ENCODE data around the gene PIGQ. TPM values are rescaled to one million over a fixed set of nuclear protein-coding genes. Genes with fewer than 3 reads are reported as not detected.
A peak's percentile ranks its signal among the peaks of the same experiment; 100 is the strongest.

Gene PIGQ
- total and polyA plus RNA-seq, 2 of the 13 experiments (the other 11 are each of a cell fraction or from before 2014, with no cell fraction given): 7.7 to 19.7 TPM

DNA sequence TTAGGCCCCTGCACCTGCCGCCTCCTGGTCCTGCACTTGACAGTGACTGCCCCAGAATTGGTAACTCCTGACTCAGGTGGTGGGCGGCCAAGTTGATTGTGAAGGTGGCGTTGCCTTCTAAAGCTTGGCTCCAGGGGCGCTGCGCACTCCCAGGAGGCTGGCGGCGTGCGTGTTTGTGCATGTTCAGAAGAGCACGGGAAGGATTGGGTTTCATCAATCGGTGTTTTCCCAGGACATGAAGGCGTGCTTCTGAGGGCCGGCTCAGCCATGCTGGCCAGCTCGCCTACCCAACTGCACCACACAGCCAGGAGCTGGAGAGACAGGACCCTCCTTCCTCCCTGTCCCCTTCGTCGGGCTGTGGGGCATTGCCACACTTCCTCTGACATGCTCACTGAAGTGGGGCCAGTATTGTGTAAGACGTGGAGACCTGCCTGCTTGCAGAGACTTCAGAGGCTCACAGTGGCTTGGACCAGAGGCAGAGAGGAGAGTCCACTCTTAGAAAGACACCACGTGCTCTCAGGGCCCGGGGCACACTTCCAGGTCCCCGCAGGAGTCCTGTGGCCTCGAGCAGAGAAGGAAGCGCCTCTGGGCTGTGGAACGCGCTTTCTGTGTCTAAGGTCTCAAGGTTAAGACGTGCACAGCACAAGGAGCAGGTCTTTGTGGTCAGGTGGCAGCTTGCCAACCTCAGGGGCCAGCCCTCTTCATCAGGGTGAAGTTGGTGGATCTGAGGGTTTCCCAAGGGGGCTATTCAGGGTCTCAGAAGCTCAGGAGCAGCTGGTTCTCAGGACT, 22.9 kb downstream of the PIGQ start (continued):
- TF ChIP-seq, protein P1, sequence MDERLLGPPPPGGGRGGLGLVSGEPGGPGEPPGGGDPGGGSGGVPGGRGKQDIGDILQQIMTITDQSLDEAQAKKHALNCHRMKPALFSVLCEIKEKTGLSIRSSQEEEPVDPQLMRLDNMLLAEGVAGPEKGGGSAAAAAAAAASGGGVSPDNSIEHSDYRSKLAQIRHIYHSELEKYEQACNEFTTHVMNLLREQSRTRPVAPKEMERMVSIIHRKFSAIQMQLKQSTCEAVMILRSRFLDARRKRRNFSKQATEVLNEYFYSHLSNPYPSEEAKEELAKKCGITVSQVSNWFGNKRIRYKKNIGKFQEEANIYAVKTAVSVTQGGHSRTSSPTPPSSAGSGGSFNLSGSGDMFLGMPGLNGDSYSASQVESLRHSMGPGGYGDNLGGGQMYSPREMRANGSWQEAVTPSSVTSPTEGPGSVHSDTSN (CRISPR knock-in tag; IDR thresholded peaks at IDR 0.05): no peak
- TF ChIP-seq, protein P2, sequence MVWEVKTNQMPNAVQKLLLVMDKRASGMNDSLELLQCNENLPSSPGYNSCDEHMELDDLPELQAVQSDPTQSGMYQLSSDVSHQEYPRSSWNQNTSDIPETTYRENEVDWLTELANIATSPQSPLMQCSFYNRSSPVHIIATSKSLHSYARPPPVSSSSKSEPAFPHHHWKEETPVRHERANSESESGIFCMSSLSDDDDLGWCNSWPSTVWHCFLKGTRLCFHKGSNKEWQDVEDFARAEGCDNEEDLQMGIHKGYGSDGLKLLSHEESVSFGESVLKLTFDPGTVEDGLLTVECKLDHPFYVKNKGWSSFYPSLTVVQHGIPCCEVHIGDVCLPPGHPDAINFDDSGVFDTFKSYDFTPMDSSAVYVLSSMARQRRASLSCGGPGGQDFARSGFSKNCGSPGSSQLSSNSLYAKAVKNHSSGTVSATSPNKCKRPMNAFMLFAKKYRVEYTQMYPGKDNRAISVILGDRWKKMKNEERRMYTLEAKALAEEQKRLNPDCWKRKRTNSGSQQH (CRISPR knock-in tag; IDR thresholded peaks at IDR 0.05; ENCODE audit: low read depth): 0 out of 2 replicates have a peak, but pooled peaks have one; percentile 21
- TF ChIP-seq, protein P3, sequence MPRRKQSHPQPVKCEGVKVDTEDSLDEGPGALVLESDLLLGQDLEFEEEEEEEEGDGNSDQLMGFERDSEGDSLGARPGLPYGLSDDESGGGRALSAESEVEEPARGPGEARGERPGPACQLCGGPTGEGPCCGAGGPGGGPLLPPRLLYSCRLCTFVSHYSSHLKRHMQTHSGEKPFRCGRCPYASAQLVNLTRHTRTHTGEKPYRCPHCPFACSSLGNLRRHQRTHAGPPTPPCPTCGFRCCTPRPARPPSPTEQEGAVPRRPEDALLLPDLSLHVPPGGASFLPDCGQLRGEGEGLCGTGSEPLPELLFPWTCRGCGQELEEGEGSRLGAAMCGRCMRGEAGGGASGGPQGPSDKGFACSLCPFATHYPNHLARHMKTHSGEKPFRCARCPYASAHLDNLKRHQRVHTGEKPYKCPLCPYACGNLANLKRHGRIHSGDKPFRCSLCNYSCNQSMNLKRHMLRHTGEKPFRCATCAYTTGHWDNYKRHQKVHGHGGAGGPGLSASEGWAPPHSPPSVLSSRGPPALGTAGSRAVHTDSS (CRISPR knock-in tag; conservative IDR thresholded peaks at IDR 0.05): no peak
- TF ChIP-seq HDAC2 (CRISPR knock-in tag; IDR thresholded peaks at IDR 0.05) (0 out of 2 replicates have a peak, but pooled peaks have one; percentile 20), ZBTB7A (CRISPR knock-in tag; IDR thresholded peaks at IDR 0.05) (0 out of 2 replicates have a peak, but pooled peaks have one; percentile 35), NR2C2 (CRISPR knock-in tag; IDR thresholded peaks at IDR 0.05; ENCODE audit: borderline replicate concordance) (0 out of 2 replicates have a peak, but pooled peaks have one; percentile 17), ZMYM2 (CRISPR knock-in tag; IDR thresholded peaks at IDR 0.05) (peak; percentile 45; the same call in 1 of the 2 replicates), KMT2B (CRISPR knock-in tag; IDR thresholded peaks at IDR 0.05) (peak; percentile 37; the same call in 1 of the 2 replicates), ZBTB38 (CRISPR knock-in tag; IDR thresholded peaks at IDR 0.05) (peak; percentile 29; the same call in 1 of the 2 replicates), GABPB1 (CRISPR knock-in tag; IDR thresholded peaks at IDR 0.05) (peak; percentile 57), SNAI1 (CRISPR knock-in tag; IDR thresholded peaks at IDR 0.05; ENCODE audit: borderline replicate concordance) (no peak), FOXO1 (CRISPR knock-in tag; IDR thresholded peaks at IDR 0.05) (0 out of 2 replicates have a peak, but pooled peaks have one; percentile 15), ZSCAN9 (CRISPR knock-in tag; IDR thresholded peaks at IDR 0.05; ENCODE audit: borderline replicate concordance) (peak; percentile 67; the same call in 1 of the 2 replicates), SALL1 (CRISPR knock-in tag; IDR thresholded peaks at IDR 0.05) (peak; percentile 57), CEBPB (IDR thresholded peaks at IDR 0.05; ENCODE audit: borderline replicate concordance, low read depth, low read length) (peak; percentile 96), GABPA (IDR thresholded peaks at IDR 0.05; ENCODE audit: low read depth, low read length) (no peak), GABPA (CRISPR knock-in tag; IDR thresholded peaks at IDR 0.05; ENCODE audit: low read depth) (0 out of 2 replicates have a peak, but pooled peaks have one; percentile 16), IKZF4 (CRISPR knock-in tag; IDR thresholded peaks at IDR 0.05; ENCODE audit: borderline replicate concordance, low read depth, not compliant biosample characterization) (peak; percentile 57), RCOR2 (CRISPR knock-in tag; IDR thresholded peaks at IDR 0.05) (0 out of 2 replicates have a peak, but pooled peaks have one; percentile 20)
- TF ChIP-seq, protein P4, sequence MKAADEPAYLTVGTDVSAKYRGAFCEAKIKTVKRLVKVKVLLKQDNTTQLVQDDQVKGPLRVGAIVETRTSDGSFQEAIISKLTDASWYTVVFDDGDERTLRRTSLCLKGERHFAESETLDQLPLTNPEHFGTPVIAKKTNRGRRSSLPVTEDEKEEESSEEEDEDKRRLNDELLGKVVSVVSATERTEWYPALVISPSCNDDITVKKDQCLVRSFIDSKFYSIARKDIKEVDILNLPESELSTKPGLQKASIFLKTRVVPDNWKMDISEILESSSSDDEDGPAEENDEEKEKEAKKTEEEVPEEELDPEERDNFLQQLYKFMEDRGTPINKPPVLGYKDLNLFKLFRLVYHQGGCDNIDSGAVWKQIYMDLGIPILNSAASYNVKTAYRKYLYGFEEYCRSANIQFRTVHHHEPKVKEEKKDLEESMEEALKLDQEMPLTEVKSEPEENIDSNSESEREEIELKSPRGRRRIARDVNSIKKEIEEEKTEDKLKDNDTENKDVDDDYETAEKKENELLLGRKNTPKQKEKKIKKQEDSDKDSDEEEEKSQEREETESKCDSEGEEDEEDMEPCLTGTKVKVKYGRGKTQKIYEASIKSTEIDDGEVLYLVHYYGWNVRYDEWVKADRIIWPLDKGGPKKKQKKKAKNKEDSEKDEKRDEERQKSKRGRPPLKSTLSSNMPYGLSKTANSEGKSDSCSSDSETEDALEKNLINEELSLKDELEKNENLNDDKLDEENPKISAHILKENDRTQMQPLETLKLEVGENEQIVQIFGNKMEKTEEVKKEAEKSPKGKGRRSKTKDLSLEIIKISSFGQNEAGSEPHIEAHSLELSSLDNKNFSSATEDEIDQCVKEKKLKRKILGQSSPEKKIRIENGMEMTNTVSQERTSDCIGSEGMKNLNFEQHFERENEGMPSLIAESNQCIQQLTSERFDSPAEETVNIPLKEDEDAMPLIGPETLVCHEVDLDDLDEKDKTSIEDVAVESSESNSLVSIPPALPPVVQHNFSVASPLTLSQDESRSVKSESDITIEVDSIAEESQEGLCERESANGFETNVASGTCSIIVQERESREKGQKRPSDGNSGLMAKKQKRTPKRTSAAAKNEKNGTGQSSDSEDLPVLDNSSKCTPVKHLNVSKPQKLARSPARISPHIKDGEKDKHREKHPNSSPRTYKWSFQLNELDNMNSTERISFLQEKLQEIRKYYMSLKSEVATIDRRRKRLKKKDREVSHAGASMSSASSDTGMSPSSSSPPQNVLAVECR (CRISPR knock-in tag; IDR thresholded peaks at IDR 0.05; ENCODE audit: borderline replicate concordance): peak; percentile 38; the same call in 1 of the 2 replicates

All from HepG2 (cell line).